HG03045 (cell line): Measurements from ENCODE around the gene SORCS2.

ENCODE experiments used
- ATAC-seq: cut with Tn5 transposase; IDR thresholded peaks from one replicate; pipeline ENCODE4 v1.9.1; 2021; ENCODE audit warnings: mild to moderate bottlenecking, moderate library complexity; ENCODE audit not compliant: unreplicated experiment

The SORCS2 gene

DNA sequence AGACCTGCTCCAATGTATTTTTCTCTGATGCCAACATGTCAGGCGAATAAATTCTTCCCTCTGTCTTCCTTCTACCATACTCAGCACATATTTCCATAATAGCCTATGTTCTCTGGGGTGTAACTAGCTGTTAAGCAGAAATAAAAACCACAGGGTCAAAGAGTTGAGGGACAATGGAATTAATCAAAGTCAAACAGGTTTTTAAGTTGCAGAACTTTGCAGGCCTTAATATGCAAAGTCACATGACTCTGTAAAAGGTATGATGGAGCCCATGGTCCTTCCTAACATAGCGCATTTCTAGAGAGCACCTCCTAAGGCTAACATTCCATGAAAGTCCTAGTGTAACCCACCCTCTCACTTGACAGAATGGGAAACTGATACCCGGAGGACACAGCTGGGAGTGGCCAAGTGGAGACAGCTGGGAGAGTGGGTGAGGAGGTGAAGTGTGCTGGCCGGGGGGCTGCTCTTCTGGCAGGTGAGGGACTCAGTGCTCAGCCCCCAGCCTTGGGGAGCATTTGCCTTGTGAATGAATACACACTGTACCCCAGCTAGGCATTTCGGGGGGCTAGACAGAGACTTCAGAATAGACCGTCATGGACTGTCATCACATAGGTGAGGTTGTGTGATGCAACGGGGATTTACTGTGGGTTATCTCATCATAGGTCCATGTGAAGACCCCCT lies 8.4 kb upstream of the SORCS2 start:
- no peak for ATAC-seq

- ATAC-seq = no peak
Observed at GRCh38 chr4:7185487-7186030, 6.8 kb upstream of the SORCS2 start.

- no peak for ATAC-seq
Observed at GRCh38 chr4:7186031-7186430, 6.3 kb upstream of the SORCS2 start.

DNA sequence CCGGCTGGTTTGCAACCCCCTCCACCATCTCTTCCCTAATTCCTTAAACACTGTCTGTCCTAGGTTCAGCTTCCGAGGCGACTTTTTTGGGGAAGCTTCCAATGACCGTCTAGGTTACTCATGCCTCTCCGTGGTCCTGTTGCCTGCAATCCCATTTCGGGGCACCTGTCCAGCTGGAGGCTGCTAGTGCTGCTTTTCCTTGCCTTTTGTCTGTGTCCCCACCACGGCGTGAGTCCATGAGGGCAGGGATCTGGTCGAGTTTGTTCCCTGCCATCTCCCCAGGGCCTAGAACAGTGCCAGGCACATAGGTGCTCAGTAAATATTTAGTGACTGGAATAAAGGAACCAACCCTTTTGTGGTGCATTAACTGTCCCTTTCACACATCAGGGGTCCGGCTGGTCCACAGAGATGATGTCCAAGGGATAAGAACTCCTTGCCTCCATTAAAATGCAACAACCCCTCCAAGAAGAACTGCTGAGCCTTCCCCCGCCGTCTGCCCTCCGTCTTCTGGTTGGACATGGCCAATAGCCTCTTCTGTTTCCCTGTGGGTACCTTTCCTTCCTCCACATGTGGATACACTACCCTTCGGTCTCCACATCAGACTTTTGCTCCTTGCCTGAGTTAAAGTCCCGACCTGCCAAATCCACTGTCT lies 5.7 kb upstream of the SORCS2 start:
- ATAC-seq = no peak

DNA sequence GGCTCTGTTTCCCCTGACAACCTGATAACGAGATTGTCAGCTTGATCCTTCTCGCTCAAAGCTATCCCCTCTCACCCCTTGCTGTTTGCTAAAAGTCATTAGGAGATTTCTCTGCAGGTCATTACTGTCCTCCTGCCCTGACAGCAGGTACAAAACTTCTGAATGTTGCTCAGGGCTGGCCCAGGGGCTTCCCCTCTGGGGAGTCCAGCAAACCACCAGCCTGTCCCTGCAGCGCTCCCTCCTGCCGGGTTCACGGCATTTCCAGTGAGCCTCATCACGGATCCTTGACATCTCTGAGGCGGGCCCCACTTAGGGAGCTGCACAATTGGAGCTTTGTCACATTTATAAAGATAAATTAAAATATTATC lies 5.2 kb upstream of the SORCS2 start:
- no peak for ATAC-seq

GRCh38 chr4:7187691-7188090 lies 4.6 kb upstream of the SORCS2 start:
- ATAC-seq = no peak

- no peak for ATAC-seq
Observed at GRCh38 chr4:7189066-7189465, 3.3 kb upstream of the SORCS2 start.

DNA sequence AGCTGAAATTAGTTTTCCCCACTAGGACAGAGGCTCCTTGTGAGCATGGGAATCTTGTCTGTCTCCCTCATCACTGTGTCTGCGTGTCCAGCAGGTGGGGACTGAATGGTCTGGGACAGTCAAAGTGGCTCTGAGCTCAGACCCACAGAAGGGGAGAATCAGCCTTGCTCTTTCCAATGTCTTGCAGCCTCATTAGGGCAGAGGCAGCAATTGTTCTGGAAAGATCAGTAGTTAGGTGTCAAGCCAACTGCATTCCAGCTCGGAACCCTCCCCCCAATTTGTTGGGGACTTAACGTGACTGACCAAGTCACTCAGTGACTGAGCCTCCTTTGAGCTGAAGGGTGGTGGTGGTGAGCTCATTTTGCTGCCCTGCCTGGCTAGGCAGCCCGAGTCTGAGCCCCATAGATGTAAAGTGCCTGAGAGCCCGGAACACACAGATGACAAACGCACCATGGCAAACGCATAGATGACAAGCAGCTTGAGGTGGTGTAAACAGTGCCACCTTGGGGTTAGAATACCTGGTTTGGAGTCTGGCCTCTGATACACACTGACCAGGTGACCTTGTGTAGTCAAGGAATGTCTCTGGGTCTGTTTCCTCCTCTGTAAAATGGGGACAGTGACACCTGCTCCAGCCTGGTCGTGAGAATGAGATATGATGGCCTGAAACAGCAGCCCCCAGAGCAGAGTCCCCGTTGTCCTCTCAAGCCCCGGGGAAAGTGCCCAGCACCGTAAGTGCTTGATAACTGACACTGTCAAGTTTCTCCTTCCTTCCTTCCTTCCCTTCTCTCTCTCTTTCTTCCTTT lies 2.7 kb upstream of the SORCS2 start:
- no peak for ATAC-seq

GRCh38 chr4:7190278-7190594 lies 2.1 kb upstream of the SORCS2 start:
- no peak for ATAC-seq

DNA sequence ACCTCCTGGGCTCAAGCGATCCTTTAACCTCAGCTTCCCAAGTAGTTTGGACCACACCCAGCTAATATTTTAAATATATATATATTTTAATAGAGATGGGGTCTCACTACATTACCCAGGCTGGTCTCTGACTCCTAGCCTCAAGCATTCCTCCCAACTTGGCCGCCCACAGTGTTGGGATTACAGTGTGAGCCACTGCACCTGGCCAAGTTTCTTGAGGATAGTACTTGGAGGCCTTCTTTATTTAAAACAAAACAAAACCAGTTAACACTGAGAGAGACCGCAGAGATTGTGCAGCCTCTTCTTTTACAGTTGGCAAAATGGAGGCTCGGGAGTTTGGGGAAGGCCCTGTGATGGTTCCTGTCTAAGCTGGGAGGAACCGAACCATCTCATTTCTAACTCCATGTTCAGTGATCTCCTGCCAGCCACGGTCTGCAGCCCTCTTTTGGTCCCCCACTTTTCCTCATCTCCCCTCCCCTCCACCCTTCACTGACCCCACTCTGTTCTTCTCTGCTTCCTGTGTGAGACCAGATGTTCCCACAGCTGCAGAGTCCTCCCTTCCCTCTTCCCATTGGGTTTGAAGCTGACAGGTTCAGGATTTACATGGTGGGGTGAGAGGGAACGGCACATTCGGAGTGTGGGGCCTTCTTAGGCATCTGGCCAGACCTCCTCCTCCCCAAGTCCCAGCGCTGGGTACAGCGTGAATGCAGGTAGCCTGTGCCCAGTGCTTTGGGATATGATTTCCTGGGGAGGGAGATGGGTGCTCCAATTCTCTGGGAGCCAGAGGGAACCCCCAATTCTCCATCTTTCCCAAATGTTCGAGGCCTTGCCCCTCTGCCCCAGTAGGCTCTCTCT lies 1.4 kb upstream of the SORCS2 start:
- ATAC-seq = no peak

DNA sequence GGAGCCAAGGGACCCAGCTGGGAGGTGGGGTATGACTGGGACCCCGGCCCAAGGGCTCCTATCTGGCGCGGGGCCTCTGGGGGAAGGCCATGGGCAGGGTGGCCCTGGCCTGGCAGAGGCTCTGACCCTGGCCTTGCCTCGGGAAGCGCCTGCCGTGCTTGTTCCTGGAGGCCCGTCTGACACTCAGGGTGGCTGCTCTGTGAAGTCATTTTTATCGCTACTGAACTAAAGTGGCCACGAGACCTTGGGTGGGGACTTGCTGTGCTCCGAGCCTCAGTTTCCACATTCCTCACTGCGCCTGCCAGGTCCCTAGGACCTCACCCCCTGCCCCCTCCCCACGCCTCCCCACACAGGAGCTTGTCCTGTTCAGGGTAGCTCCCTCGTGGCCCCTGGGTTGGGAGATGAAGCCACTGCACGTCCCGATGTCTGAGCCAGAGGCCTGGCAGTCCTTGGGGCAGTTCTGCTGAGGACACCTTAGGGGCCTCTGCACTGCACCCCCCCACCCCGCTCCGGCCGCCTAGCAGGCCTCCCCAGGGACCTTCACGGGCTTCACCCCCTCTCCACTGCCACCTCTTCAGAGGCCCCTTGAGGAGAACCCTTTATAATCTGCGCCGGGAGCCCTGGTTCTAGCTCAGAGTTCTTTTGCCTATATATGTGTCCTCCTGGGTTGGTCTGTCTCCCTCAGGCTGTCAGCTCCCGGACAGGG lies 639 bp upstream of the SORCS2 start:
- ATAC-seq = no peak

GRCh38 chr4:7193030-7193958 lies 956 bp downstream of the SORCS2 start:
- ATAC-seq = no peak

DNA sequence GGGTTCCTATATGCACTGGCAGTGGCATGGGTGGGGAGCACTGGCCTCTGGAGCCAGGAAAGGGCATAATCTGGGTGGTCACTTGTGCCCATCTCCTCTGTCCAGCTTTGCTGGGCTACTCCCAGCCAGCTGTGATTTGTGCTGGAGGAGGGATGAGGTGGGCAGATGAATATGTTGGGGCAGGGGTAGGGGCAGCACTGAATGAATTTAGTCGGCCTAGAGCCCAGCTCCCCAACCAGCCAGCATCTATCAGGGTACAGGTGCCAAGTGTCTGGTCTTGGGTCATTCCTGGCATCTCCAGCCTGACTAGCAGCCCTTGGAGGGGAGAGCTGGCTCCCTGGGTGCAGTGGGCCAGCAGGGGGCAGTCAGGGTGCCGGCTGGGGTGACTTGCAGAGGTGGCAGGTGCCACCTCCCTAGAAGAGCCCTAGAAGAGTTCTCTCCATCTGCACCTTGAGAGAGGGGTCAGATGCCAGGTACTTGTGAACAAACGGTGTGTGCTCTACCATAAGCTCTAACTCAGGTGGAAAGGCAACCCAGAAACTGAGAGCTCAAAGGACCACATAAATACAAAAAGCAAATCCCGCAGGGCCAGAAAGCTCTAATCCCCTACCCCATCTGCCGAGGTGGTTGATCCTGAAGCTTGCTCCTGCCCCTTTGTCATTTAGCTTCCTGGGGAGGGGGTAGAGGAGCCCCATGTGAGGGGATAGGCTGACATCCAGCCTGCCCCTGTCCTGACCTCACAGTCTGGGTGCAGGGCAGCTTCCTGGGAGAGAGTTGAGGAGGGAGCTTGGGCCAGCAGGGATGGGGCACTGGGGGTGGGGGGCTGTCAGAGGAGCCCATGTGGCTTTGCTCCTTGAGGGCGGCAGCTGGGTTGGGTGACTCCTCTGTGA lies 2.2 kb downstream of the SORCS2 start:
- no peak for ATAC-seq

- no peak for ATAC-seq
Observed at GRCh38 chr4:7195141-7195515, 2.8 kb downstream of the SORCS2 start.

DNA sequence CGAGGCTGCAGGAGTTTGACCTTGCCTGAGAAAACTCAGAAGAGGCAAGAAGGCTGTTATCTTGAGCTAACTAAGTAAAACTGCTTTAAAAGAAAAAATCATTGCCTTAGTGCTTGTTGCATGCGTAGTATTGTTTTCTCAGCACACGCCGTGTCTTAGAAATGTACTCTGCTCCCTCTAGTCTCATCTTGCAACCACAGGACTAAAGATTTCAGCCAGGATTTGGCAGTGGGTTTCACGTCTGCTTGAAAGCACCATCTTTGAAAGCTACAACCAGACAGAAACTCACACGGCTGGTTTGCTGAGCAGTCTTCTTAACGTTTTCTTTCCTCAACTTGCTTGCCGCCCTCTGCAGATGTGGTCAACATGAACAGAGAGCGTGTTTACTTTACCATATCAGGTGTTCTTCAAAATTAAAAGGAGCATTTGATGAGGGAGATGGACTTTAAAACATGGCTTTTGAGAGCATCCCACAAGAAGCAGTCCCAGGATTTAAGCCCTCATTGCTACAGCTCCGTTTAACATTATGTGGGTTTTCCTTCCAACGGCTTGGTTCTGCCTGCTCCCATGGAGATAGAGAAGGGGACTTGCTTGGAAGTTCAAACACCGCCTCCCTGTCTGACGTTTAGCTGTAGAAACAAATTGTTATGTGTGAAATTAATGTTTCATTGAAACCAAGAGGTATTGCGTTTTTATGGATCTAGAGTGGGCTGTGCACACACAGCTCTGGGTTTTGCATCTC lies 3.4 kb downstream of the SORCS2 start:
- ATAC-seq = no peak

GRCh38 chr4:7196288-7196651 lies 3.9 kb downstream of the SORCS2 start:
- no peak for ATAC-seq

- no peak for ATAC-seq
Observed at GRCh38 chr4:7196736-7197135, 4.4 kb downstream of the SORCS2 start.

DNA sequence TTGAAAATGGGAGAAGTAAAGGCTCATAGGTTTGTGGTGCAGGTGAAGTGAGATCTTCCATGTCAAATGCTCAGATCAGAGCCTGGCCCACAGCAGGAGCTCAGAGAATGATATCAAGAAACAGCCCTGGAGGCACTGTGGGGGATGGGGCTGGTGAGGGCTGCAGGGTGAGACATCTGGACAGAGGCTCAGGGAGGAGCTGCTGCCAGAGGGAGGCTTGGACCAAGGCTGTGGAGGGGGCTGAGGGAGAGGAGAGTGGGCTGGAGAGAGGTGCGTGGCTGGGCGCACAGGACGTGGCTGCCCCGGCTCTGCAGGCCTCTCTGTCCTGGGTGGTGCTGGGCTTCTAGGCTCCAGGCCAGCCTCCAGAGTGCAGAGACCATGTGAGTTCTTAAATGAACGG lies 5.6 kb downstream of the SORCS2 start:
- ATAC-seq = no peak
